GM21619 (cell line): ENCODE data around the gene NECAB2.

Source experiments
- ATAC-seq: cut with Tn5 transposase; IDR thresholded peaks from one replicate; pipeline ENCODE4 v1.9.1; 2021; ENCODE audit not compliant: unreplicated experiment

The NECAB2 gene

DNA sequence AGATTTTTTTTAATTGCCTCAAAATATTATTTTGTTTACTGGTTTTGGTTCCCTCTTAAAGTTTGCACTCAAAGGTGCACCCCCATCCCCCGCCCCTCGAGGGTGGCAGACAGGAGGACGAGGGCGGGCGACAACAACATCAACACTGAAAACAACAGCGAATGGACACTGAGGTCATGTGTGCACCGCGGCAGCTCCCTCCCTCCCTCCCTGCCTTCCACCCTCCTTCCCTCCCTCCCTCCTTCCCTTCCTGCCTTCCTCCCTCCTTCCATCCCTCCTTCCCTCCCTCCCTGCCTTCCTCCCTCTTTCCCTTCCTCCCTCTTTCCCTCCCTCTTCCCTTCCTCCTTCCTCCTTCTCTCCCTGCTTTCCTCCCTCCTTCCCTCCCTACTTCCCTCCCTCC, 16.5 kb upstream of the NECAB2 start:
- no peak for ATAC-seq

DNA sequence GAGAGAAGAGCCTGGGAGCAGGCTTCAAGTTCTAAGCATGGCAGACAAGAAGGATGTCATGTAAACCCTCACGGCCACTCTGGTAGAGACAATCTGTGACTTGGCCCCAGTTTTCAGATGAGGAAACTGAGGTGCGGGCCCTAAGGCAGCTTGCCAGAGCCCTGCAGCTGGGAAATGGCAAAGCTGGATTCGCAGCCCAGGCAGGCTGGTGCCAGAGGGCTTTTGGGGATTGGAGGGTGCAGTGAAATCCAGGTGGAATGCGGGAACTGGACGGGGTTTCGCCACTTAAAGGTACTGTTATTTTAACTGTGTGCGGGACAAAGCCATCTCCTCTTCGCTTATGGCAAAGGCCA, 15.5 kb upstream of the NECAB2 start:
- ATAC-seq = no peak

DNA sequence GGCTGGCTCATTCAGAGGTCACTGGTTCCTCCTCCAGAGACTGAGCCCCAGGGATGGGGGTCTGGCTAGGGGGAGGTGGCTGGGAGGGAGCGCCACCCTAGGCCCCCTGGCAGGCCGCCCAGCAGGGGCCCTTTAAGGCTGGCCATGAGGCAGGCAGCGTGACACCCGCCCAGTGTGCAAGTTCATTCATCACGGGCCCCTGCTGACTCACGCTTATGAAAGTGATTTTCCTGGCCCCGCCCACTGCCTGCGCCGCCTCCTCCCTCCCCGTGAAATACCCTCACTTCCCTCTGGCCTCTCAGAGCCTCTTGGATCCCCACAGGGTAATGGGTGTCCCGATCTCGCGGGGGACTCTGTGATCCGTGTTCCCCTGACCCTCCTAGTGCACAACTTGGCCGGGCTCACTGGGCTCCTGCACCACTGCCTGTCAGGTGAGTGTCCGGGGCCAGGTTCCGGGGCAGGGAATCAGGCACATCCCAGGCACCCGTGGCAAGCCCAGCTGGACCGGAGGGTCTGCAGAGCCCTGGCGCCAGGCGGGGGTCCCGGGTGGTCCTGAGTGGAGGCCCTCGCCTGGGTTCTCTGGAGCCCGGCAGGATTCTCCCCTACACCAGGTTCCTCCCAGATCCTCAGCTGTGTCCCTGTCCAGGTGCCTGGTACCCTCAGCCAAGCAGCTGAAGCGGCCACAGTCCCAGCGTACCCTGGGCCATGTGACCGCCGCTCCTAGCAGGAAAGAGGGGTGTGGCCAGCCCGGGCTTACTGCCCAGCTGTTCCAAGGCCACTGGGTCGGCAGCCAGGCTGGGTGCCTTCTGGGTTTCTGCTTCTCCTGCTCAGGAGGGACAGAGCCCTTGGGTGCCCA, 14.9 kb upstream of the NECAB2 start, which contains the start of gene OSGIN1:
TSS of gene OSGIN1 (plus strand) at position 301 of the 856 bp plus-strand sequence. CDS start 4,432 bp downstream, outside the sequence.
- peak; percentile 83 for ATAC-seq

DNA sequence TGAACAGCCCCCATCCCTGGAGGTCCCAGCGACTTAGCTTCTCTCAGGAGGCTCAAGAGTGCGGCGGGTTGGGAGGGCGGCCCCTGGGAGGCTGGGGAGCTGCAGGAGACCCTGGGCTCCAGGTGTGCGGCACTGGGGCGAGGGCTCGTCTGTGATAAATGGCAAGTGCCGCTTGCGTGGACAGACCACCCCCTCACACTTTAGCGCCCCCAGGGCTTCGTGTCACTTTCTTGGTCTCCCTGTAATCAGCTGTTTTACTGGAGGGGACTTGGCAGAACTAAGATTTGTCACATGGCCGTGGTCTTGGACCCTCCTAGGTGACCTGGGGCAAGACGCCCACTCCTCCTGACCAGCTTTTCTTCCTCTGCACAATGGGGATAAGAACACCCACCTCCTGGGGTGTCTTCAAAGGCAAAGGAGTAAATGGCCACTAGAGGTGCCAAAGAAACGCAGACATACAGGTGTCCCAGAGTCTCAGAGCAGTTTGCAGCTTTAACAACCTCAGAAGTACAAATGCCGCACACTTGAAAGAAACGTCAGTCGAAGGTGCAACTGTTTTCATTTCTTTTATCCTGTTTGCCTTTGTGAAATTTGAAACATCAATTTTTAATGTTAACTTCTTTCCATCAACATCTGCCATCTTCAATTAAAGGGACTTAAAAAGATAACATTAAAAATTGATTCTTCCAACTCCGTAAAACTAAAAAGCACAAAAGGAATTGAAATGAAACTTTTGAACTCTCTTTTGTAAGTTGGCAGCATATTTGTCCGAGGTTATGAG, 14.1 kb upstream of the NECAB2 start:
- peak; percentile 36 for ATAC-seq

DNA sequence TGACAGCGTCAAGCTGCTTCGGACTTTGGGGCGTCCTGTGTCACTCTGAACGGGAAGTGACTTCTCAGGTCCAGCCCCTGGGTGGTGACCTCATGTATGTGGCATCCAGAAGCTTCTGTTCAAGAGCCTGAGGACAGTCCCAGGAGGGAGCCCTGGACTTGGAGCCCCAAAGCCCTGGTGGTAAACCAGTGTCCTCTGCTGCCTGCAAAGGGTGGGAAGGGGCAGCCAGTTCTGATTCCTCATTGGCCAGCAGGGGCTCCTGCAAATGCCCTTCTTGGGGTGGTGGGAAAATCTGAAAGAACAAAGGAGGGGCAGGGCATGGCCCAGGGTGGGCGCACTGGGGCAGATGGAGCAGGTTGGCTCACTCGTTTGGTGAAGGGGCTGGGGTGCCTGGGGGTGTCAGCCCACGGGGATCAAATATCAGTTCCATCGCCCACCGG, 13.4 kb upstream of the NECAB2 start:
- ATAC-seq = no peak

DNA sequence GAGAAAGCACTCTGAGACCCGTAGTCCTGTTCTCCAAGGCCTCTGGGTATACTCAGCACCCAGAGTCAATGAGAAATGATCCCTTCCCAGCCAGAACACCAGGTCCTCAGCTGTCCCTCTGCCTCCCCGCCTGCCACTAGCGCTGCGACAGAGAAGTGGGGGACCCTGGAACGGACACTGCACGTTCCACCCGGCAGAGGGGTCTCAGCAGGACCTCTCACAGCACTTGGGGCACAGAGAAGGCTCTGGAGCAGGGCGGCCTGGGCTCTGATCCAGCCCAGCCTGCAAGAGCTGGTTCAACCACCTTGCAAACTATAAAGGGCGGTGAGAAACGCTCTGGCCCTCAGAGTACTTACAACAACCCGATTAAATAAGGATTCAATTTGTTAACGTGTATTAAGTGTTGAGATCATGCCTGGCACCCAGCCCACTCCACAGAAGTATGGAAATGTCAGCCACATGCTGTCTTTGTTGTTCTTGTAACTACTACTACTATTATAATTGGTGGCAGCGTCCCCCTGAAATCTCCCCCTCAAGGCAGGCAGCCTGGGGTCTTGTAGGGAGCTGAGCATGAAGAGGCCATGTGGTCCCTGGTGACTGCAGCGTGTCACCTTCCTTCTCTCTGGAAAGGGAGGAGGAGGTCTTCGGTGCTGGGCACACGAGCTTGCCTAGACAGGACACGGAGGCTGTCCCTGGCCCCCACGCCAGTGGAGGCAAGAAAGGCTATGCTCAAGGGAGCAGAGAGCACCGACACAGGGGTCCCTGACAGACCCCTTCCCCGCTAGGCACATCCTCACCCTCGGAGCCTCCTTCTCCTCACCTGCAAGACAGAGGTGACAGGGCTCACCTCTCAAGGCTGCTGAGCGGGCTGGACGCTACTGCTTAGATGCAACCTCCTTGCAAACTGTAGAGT, 12.6 kb upstream of the NECAB2 start:
- no peak for ATAC-seq

DNA sequence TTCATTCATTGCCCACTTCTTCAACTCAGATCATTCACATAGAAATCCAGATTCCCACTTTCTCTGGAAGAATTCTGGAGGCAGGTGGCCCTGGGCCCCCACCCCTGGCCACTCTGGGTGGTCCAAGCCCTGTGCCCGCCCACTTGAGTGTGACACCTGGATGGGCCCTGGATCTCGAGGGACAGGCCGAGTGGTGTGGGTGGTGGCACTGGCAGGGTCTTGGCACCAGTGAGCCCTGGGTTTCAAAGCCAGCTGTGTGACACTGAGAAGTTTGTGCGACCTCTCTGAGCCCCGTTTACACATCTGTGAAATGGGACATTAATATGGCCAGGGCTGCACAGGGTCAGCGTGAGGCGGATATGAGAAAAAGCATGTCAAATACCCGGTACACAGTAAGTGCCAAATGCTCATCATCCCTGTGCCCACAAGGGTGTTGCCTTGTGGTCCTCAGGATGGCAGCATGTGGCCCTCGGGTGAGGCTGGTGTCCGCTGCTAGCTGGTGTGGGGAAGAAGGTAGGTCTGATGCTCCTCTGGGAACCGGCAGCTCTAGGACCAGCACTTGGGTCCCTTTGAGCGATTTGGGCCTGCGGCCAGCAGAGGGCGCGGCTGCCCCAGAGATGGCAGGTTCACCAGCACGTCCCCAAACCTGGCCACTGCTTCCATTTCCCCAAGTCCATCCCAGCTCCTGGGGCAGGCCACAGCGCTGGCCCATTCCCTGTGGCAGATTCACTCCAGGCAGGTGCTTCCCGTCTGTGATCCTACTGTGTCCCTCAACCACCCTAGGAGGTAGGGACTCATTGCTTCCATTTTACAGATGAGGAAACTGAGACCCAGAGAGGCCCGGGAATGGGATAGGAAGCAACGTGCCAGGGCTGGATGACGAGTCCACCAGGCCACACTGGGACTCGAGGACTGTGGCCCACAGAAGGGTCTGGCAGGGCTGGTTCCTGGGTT, 11.4 kb upstream of the NECAB2 start:
- peak; percentile 37 for ATAC-seq

DNA sequence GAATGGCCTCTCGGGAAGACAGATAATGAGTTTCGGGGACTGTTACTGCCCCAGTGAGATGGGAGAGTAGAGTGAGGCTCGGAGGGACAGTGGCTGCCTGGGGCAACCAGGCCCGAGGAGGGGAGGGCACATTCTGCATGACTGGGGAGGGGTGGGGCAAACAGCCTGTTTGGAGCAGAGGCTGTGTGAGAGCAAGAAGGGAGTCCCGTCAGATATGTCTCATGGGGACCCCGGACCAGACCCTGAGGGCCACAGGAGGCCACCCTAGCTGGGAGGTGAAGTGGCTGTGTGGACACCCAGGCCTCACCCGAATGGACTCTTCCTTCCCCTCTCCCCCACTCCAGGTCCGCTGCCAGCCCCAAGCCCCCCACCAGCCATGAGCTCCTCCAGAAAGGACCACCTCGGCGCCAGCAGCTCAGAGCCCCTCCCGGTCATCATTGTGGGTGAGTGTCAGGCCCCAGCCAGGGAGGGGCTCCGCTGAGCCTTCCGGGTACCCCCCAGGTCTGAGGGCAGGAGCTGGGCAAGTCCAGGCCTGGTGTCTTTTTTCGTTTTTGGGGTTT, 10.7 kb upstream of the NECAB2 start:
- ATAC-seq = no peak

DNA sequence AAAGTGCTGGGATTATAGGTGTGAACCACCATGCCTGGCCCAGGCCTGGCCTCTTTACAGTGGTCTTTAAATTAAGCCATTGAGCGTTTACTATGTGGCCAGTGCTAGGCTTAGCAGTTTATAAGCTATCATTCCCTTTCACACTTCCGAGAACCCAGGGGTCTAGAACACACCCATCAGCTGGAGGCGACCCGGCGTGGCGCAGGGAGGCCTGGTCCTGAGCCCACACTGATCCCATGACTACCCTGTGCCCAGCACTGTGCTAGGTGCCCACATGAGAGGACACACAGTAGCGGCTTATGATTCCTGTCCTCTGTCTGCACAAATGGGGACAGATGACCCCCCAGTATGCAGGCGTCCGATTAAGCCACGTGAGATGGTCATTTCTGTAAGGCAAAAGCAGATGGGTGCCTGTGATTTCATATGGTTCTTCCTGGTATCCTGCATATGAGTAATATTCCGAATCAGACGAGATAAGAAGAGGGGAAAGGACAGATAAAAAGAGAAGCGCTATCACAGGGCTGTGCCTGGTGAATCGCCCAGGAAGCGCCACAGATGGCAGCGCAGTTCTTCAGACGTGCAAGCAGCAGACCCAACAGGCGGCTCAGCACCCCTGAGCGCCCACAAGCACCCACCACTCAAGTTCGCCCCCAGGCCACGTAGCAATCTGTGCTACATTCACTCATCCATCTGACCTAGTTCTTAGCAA, 9.8 kb upstream of the NECAB2 start:
- ATAC-seq = no peak

DNA sequence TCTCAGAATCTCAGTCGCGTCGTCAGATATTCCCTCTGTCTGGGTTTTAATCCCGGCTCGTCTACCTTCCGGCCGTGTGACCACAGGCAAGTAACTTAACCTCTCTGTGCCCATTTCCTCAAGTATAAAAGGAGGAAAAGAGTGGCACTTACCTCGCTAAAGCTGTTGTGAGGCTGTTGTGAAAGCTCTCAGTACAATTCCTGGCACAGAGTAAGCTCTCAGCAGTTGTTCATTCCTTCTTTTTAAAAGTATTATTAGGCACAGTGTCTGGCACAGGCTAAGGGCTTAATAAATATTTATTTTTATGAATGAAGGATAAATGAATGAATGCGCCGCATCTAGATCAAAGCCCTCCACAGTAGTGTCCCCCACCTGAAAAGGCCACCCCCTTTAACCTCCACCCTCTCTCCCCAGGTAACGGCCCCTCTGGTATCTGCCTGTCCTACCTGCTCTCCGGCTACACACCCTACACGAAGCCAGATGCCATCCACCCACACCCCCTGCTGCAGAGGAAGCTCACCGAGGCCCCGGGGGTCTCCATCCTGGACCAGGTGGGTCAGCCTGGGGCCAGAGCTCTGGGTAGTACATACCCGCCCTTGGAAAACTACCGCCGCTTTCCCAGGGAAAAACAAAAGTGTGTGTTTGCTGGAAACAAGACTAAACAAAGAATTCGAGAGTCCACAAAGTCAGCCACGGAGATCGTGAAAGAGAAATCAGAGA, 9.0 kb upstream of the NECAB2 start:
- no peak for ATAC-seq

DNA sequence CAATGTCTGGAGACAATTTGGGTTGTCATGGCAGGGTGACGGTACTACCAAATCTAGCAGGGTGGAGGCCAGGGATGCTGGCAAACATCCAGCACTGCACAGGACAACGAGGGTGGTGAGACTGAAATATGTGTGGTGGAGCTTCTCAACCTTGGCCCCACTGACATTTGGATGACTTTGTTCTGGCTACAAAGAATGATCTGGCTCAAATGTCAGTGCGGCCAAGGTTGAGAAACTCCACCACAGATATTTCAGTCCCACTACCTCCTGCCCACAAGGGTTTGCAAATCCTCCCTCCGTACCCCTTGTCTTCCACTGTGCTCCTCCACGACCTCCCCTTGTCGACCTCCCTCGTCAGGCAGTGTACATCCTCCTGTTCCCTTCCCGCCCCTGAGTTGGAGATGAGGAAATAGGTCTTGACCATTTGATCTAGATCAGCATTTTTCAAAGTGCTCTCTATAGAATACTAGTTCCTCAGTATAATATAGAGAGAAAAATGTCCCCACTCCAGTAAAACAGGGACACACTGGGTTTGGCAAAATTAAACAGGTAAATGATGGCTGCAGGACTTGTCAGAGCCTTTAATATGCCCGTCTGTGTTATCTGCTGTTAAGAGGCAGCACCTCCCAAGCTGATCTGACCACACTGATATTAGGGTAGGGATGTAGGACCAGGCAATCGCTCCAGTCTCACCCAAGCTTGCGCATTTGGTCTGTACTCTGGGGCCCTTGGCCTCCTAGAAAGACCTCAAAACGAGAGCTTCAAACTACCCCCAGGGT, 8.2 kb upstream of the NECAB2 start:
- ATAC-seq = no peak

DNA sequence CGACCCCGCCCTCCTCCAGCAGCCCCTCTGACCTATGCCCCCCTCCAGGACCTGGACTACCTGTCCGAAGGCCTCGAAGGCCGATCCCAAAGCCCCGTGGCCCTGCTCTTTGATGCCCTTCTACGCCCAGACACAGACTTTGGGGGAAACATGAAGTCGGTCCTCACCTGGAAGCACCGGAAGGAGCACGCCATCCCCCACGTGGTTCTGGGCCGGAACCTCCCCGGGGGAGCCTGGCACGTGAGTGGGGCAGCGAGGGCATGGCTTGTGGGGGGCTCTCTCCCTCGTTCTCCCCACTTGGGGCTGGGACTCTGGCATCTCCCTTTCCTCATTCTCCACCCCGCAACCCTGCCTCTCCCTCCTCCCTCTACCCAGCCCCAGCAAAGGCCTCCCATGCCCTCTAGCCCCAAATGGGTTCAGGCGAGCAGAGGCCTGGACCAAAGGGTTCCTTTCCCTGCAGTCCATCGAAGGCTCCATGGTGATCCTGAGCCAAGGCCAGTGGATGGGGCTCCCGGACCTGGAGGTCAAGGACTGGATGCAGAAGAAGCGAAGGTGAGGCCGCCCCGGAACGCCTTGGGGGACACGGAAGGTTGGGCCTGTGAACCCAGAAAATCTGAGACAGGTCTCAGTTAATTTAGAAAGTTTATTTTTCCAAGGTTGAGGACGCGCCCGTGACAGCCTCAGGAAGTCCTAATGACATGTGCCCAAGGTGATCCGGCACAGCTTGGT, 7.4 kb upstream of the NECAB2 start:
- ATAC-seq = no peak

DNA sequence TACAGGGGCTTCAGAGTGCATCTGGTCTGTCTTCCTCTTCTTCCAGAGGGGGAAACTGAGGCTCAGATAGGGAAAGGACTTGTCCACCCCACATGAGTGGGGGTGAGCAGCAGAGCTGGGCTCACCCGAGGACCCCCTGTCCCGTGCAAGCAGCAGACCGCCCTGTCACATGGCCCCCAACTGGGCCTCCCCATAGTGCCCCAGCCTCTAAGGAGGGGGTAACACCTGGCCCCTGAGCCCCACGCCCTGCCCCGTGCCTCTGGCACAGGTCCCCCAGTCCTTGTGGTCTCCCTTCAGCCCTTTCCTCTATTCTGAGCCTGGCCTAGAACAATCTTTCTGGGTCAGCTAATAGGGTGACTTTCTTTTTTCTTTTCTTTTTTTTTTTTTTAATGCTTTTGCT, 6.5 kb upstream of the NECAB2 start:
- ATAC-seq = no peak

DNA sequence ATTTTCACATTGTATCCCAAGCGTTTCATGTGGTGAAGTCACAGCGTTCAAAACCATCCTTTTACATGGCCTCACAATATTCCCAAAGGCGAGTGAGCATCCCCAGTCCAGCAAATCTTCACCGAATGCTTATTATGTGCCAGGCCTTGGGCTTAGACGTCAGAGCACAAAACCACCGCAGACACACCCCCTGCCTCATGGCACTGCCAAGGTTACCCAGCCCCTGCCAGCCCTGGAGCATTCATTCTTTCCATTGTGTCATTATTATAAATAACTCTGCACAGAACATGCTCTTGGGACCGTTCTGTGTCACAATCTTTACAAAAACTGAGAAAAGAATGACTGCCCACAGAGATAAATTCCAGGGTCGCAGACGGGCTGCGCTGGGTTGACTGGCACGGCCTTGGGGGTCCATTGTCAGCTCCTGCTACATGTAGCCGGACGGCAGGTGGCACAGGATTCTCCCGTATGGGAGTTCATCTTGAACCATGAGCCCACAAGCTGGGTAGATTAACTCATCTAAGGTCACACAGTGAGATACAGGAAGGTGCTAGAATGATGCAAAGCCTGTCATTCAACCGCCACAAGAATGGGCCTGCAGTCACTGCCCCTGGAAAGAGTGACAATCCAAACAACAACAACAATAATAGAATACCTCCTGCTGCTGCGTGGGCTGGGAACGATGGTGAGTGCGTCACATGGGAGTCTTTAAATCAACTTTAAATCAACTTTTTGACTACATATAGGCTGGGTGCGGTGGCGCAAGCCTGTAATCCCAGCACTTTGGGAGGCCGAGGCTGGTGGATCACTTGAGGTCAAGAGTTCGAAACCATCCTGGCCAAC, 4.5 kb upstream of the NECAB2 start:
- ATAC-seq = no peak

DNA sequence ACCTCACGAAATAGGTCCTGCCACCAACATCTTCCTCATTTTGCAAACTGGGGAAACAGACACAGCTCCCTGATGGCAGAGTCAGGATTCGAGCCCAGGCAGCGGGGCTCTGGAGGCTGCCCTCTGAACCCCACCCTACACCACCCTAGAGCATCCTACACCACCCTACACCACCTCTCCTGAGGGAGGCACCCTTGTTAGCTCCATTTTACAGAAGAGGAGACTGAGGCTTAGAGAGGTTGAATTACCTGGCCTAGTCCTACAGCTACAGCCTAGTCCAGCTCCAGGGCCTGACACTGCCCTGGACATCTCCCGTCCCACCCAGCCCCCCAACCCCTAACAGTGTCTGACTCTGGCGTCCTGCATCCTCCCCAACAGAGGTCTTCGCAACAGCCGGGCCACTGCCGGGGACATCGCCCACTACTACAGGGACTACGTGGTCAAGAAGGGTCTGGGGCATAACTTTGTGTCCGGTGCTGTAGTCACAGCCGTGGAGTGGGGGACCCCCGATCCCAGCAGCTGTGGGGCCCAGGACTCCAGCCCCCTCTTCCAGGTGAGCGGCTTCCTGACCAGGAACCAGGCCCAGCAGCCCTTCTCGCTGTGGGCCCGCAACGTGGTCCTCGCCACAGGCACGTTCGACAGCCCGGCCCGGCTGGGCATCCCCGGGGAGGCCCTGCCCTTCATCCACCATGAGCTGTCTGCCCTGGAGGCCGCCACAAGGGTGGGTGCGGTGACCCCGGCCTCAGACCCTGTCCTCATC, 3.2 kb upstream of the NECAB2 start:
- no peak for ATAC-seq
